Measurements from ENCODE around the gene SORD.
"Not testable (repeated sequence)": the region's sequence is repeated elsewhere in the genome, so short reads cannot be mapped to it uniquely, and the experiment has no call there.

GRCh38 chr15:45062301-45062700 lies 39.3 kb downstream of the SORD start:
- TF ChIP-seq, protein P1, sequence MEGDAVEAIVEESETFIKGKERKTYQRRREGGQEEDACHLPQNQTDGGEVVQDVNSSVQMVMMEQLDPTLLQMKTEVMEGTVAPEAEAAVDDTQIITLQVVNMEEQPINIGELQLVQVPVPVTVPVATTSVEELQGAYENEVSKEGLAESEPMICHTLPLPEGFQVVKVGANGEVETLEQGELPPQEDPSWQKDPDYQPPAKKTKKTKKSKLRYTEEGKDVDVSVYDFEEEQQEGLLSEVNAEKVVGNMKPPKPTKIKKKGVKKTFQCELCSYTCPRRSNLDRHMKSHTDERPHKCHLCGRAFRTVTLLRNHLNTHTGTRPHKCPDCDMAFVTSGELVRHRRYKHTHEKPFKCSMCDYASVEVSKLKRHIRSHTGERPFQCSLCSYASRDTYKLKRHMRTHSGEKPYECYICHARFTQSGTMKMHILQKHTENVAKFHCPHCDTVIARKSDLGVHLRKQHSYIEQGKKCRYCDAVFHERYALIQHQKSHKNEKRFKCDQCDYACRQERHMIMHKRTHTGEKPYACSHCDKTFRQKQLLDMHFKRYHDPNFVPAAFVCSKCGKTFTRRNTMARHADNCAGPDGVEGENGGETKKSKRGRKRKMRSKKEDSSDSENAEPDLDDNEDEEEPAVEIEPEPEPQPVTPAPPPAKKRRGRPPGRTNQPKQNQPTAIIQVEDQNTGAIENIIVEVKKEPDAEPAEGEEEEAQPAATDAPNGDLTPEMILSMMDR (conservative IDR thresholded peaks at IDR 0.05): not testable (repeated sequence)
- TF ChIP-seq ZFX (IDR thresholded peaks at IDR 0.05): not testable (repeated sequence)
